Measurements from ENCODE around the gene CCDC182.

CCDC182 gene

GRCh38 chr17:57745242-57745641 lies at the start of gene CCDC182:
CCDC182 (minus strand) TSS chr17:57745299; CDS start chr17:57745272, 27 bp downstream.
- no peak for DNase-seq

DNA sequence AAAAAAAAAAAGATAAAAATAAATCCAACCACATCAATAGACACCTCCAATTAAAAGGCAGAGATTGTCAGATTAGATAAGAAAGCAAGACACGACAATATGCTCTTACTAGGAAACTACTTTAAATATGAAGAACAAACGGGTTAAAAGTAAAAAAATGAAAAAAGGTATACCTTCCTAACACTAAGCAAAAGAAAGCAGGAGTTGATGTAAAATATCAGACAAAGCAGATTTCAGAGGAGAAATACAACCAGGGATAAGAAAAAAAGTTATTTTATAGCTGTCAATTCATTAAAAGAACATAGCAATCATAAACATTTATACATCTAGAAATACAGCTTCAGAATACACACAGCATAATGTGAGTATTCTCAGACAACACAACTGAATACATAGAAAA lies 49.7 kb upstream of the CCDC182 start:
- no peak for DNase-seq

DNA sequence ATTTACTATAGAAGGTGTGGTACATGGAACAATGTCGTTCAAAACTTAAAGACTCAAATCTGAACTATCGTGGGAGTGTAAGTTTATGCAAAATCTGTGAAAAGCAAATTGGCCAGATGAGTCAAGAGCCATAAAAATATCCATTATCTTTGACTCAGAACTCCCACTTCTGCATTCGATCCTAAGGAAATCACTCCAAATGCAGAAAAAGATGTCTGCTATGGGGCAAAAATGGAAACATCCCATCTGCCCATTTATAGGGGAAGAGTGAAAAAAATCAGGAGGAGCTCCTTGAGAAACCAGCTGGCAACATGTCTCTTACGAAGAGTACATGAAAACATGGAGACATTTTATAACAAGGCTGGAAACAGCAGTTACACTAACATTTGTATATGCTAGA lies 43.6 kb upstream of the CCDC182 start:
- DNase-seq: no peak

GRCh38 chr17:57785022-57785421 lies 39.9 kb upstream of the CCDC182 start:
- no peak for DNase-seq

GRCh38 chr17:57784226-57784895 lies 39.3 kb upstream of the CCDC182 start:
- DNase-seq: no peak

DNA sequence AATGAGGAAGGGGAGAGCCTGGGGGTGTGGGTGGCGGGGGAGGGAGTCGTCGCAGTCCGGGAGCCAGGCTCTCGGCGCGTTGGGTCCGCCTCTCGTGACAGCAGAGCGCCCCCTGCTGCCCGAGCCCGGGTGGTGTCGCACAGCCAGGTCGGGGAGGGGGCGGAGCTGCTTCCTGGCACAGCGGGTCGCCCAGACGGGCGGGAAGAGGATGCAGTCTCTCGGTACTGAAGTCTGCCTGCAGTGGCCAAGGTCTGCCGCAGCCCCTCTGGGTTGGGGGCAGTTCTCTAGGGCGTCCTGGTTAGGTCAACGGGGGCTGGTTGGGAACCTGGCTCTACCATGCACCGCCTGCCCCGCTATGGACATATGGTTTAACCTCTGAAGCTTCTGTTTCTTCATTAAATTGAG lies 38.2 kb upstream of the CCDC182 start:
- DNase-seq: peak; percentile 89

DNA sequence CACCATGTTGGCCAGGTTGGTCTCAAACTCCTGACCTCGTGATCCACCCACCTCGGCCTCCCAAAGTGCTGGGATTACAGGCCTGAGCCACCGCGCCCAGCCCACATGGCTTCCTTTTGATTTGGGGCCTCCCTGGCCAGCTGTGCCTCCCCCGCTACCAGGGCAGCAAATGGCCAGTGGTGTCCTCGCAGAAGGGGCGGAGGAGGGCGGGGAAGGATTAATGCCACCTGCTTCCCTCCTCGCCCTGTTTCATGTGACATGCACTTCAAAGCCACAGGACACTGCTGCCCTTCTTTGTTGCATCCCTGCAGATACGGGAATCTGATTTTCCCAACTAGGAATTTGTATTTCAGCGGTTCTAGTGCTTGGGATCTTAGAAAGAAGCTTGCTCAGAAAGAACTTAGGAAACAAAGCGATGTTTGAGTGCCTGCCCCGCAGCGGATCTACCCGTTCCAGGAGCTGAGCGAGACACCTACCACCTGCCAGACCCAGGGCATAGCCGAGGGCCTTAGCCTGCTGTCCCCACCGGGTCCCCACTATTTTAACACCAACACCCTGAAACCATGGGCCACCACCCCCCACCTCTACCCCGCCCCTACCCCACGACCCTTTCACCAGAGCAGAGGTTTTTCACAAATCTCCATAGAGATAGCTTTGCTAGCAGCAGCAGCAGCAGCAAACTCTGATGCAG lies 37.7 kb upstream of the CCDC182 start:
- no peak for DNase-seq

GRCh38 chr17:57782062-57782490 lies 37.0 kb upstream of the CCDC182 start:
- no peak for DNase-seq

DNA sequence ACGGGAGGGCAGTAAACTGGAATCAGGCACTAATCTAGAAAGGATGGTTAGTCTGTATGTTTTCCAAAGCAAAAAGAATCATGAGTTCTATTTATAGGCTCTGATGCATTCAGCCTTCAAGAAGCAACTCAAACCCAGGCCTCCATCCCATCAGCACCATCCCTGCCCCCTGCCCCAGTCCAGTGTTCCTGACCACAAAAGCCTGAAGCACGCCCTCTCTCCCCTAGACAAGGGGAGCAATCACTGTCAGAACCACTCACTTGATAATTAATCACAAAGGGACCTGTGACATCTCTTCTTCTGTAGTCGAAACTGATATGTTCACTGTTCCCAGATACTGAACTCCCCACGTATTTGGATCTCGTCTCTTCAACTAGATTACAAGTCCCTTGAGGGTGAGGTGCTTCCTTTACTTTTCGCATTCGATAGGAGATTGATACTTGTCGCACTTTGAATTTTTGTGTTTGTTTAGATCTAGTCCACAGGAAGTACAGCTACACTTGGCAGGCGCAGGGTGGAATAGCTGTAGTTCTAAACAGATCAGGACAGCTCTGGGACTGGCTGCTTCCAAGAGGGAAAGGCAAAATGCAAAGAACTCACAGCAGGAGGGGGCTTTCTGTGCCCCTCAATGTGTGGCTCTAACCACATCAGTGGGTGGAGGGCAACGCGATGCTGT lies 36.4 kb upstream of the CCDC182 start:
- DNase-seq: no peak

GRCh38 chr17:57779706-57780105 lies 34.6 kb upstream of the CCDC182 start:
- DNase-seq: no peak

DNA sequence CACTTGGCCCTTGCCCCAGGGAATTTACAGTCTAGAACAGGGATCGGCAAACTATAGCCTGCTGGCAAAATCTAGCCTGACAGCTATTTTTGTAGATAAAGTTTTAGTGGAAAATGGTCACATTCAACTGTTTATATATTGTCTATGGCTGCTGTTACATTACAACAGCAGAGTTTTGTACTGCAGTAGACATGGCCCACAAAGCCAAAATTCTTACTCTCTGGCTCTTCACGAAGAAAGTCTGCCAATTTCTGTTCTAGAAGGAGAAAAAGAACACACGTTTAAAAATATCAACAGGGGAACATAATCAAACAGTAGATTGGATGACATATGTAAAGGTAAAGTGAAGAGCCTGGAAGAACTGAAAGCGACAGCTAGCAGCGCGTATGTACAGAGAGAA lies 33.2 kb upstream of the CCDC182 start:
- DNase-seq: no peak

DNA sequence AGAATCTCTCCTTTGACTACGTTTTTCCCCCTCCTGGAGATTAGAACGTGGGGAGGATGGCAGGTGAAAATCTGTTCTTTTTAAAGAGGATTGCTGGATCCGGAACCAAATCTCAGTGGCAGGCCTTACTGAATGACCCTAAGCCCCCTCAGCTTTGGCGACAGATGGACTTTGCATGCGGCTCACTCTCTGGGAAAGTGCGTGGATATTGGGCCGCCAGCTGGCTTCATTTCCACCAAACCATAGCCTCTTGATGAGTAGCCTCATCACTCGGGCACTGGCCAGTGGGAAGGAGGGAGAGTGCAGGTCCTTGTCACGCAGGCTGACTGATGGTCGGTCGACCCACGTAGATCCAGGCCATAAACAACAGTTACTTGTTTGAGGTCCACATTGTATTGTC lies 31.3 kb upstream of the CCDC182 start:
- no peak for DNase-seq

GRCh38 chr17:57774872-57775271 lies 29.8 kb upstream of the CCDC182 start:
- no peak for DNase-seq

DNA sequence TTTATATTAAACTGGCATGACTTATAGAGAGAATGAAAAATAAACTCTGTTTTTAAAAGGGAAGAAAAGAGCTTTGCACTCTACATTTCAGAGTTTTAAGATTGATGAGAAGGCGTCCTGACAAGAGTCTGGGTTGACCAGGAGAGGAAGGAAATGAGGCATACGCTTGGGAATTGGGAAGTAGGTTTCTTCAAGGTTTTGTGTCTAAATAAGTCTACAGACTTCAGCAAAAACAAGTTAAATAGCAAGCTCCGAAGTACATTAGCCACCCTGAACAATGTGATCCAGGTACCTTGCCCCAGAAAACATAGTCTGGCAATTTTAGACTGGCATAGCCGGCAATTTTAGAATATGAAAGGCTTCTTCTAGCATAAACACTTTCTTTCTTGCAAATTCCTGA lies 28.5 kb upstream of the CCDC182 start:
- no peak for DNase-seq

- no peak for DNase-seq
Measured at GRCh38 chr17:57772774-57773173, 27.7 kb upstream of the CCDC182 start.

DNA sequence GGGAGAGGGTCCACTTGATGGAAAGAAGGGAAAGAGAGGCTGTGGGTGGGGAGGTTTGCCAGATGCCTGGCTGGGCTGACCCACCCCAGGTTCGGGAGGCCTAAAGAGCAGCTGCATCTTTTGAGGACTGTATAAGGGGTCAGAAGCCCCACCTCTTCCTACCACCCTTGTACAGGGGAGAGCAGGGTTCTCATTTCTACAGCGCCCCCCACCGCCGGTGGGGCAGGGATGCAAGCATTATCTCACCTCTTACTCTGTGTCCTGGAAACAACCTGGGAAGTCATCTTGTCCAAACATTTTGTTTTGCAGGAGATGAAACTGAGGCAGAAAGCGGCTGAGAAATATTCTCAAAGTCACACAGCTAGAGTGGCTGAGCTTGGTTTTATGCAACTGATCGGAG lies 22.5 kb upstream of the CCDC182 start:
- no peak for DNase-seq

DNA sequence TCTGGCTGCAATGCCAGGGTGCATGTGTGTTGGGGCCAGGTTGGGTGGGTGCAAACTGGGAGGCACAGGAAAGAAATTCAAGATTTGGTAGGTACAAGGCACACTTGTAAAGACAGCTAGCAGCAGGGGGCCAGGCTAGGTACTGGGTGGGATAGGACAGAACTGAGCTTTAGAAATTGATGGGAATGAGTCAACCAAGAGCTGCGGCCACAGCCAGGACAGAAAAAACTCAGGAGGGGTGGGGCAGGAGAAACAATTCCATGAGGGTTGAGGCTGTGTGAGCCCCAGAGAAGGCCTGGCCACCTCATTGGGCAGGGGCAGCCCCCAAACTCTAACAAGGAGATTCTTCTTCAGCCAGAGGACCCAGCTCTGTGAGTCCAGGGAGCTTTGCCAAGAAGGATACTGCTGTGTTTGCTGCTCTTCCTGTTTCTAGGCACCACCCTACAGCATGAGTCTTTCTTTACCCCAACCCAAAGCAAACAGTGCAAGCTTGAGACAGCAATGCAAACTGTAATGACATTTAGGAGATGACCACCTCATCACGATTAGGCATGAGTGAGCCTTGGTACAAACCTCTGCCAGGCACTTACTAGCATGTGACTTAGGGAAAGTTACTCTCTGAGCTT lies 21.3 kb upstream of the CCDC182 start:
- DNase-seq: no peak

- DNase-seq: no peak
Measured at GRCh38 chr17:57762452-57763395, 17.6 kb upstream of the CCDC182 start.

- DNase-seq: no peak
Measured at GRCh38 chr17:57761887-57762286, 16.8 kb upstream of the CCDC182 start.

- DNase-seq: no peak
Measured at GRCh38 chr17:57760046-57760445, 14.9 kb upstream of the CCDC182 start.

GRCh38 chr17:57758654-57759053 lies 13.6 kb upstream of the CCDC182 start:
- DNase-seq: no peak

GRCh38 chr17:57757735-57758134 lies 12.6 kb upstream of the CCDC182 start:
- DNase-seq: no peak

DNA sequence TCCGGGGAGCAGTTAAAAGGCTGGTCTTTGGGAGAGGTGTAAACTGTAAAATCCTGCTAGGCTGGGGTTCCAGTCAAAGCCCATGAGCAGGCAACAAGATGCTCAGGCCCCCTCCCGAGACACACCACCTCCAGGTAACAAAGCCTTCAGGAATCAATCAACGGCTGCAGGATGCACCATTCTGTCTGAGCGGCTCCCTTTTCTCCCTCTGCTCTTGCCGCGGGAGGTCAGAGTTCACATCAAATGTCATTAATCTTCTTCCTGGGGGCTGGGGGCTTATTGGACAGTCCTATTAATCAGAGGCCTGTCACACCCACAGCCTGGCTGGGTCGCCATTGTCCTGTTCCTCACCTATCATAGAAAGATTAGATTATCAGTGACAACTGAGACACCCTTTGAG lies 11.9 kb upstream of the CCDC182 start:
- DNase-seq: no peak

Data from activated effector memory CD4-positive, alpha-beta T cell treated with anti-CD3 and anti-CD28 coated beads, Interleukin-2, amount 50 U/mL, for 16 hours (primary cell).